Measurements from ENCODE around the gene SOD1.

SOD1 gene

DNA sequence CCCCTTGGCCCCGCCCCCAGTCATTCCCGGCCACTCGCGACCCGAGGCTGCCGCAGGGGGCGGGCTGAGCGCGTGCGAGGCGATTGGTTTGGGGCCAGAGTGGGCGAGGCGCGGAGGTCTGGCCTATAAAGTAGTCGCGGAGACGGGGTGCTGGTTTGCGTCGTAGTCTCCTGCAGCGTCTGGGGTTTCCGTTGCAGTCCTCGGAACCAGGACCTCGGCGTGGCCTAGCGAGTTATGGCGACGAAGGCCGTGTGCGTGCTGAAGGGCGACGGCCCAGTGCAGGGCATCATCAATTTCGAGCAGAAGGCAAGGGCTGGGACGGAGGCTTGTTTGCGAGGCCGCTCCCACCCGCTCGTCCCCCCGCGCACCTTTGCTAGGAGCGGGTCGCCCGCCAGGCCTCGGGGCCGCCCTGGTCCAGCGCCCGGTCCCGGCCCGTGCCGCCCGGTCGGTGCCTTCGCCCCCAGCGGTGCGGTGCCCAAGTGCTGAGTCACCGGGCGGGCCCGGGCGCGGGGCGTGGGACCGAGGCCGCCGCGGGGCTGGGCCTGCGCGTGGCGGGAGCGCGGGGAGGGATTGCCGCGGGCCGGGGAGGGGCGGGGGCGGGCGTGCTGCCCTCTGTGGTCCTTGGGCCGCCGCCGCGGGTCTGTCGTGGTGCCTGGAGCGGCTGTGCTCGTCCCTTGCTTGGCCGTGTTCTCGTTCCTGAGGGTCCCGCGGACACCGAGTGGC lies at the start of gene SOD1:
Gene SOD1, plus strand, starts transcription at position 158 of the 723 bp plus-strand sequence. Its CDS starts 77 bp downstream, at position 235.
- TF ChIP-seq GATA2 (IDR thresholded peaks at IDR 0.05; ENCODE audit: low read depth, low read length) (no peak), GATA3 (IDR thresholded peaks at IDR 0.05; ENCODE audit: low read depth, low read length) (no peak)

GRCh38 chr21:31611445-31611844 lies 48.0 kb upstream of the SOD1 start:
- no peak for TF ChIP-seq GATA3 (IDR thresholded peaks at IDR 0.05; ENCODE audit: low read depth, low read length)
- TF ChIP-seq GATA2 (IDR thresholded peaks at IDR 0.05; ENCODE audit: low read depth, low read length): no peak

GRCh38 chr21:31612894-31613785 lies 46.4 kb upstream of the SOD1 start:
- TF ChIP-seq GATA3 (IDR thresholded peaks at IDR 0.05; ENCODE audit: low read depth, low read length) (no peak), GATA2 (IDR thresholded peaks at IDR 0.05; ENCODE audit: low read depth, low read length) (no peak)

DNA sequence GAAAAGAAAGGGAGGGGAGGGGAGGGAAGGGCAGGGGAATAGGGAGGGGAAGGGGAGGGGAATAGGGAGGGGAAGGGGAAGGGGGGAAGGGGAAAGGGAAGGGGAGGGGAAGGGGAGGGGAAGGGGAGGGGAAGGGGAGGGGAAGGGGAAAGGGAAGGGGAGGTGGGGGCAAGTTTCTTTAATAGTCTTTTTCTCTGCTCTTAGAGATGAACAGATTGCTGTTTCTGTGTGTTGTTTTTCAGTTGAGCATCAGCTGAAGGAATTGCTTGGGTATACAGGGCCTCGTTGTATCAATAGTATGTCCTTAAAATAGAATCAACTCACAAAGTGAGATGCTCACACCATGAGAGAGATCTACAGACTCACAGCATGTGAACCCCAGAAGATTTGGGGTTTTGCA lies 44.8 kb upstream of the SOD1 start:
- TF ChIP-seq GATA2 (IDR thresholded peaks at IDR 0.05; ENCODE audit: low read depth, low read length) (no peak), GATA3 (IDR thresholded peaks at IDR 0.05; ENCODE audit: low read depth, low read length) (no peak)

DNA sequence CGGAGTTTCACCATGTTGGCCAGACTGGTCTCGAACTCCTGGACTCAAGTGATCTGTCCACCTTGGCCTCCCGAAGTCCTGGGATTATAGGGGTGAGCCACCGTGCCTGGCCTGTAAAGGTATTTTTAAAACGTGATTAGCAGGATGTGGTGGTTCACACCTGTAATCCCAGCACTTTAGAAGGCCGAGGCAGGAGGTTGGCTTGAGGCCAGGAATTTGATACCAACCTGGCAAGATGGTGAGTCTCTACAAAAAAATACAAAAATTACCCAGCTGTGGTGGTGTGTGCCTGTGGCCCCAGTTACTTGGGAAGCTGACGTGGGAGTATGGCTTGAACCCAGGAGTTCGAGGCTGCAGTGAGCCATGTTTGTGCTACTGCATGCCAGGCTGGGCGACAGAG lies 43.3 kb upstream of the SOD1 start:
- TF ChIP-seq GATA2 (IDR thresholded peaks at IDR 0.05; ENCODE audit: low read depth, low read length) (no peak), GATA3 (IDR thresholded peaks at IDR 0.05; ENCODE audit: low read depth, low read length) (no peak)

GRCh38 chr21:31618696-31619430 lies 40.6 kb upstream of the SOD1 start:
- TF ChIP-seq GATA3 (IDR thresholded peaks at IDR 0.05; ENCODE audit: low read depth, low read length): no peak
- no peak for TF ChIP-seq GATA2 (IDR thresholded peaks at IDR 0.05; ENCODE audit: low read depth, low read length)

DNA sequence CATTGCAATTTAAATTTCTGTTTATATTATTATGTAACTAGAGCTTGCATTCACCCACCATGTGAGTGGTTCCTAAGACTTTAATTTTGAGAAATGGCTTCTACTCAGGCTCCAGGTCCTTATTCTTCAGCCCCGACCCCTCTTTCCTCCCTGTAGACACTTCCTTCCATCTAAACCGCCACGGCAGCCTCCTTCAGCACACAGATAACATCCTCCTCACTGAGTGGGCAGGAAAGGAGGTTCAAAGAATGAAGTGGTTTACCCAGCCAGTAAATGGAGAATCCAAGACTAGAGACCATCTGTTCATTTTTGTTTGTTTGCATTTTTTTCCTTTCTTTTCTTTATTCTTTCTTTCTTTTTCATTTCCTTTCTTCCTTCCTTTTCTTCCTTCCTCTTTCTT lies 37.1 kb upstream of the SOD1 start:
- TF ChIP-seq GATA2 (IDR thresholded peaks at IDR 0.05; ENCODE audit: low read depth, low read length) (no peak), GATA3 (IDR thresholded peaks at IDR 0.05; ENCODE audit: low read depth, low read length) (no peak)

DNA sequence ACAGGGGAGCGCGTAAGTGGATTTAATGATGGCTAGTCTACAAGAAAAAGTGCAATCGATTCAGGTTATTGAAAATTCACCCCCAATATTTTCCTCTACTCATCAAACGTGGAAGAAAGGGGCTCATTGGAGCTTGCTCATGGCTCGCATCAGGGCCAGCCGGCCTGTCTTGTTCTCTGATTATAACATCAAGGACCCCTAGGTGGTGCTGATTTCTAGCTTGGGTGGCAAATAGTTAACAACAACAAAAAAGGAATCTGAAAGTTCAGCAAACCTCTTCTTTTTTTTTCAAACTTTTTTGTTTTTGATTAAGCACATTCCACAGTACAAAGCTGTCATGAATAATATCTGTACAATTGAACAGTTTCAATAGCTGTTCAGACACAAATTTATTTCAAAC lies 35.8 kb upstream of the SOD1 start:
- no peak for TF ChIP-seq GATA3 (IDR thresholded peaks at IDR 0.05; ENCODE audit: low read depth, low read length)
- no peak for TF ChIP-seq GATA2 (IDR thresholded peaks at IDR 0.05; ENCODE audit: low read depth, low read length)

GRCh38 chr21:31624181-31624580 lies 35.3 kb upstream of the SOD1 start:
- no peak for TF ChIP-seq GATA2 (IDR thresholded peaks at IDR 0.05; ENCODE audit: low read depth, low read length)
- no peak for TF ChIP-seq GATA3 (IDR thresholded peaks at IDR 0.05; ENCODE audit: low read depth, low read length)

- TF ChIP-seq GATA3 (IDR thresholded peaks at IDR 0.05; ENCODE audit: low read depth, low read length): no peak
- no peak for TF ChIP-seq GATA2 (IDR thresholded peaks at IDR 0.05; ENCODE audit: low read depth, low read length)
Observed at GRCh38 chr21:31624961-31625491, 34.5 kb upstream of the SOD1 start.

- TF ChIP-seq GATA2 (IDR thresholded peaks at IDR 0.05; ENCODE audit: low read depth, low read length) (no peak), GATA3 (IDR thresholded peaks at IDR 0.05; ENCODE audit: low read depth, low read length) (no peak)
Observed at GRCh38 chr21:31629972-31630711, 29.4 kb upstream of the SOD1 start.

GRCh38 chr21:31634993-31635392 lies 24.5 kb upstream of the SOD1 start:
- no peak for TF ChIP-seq GATA3 (IDR thresholded peaks at IDR 0.05; ENCODE audit: low read depth, low read length)
- TF ChIP-seq GATA2 (IDR thresholded peaks at IDR 0.05; ENCODE audit: low read depth, low read length): no peak

GRCh38 chr21:31636874-31637273 lies 22.6 kb upstream of the SOD1 start:
- TF ChIP-seq GATA3 (IDR thresholded peaks at IDR 0.05; ENCODE audit: low read depth, low read length) (no peak), GATA2 (IDR thresholded peaks at IDR 0.05; ENCODE audit: low read depth, low read length) (no peak)
